Measurements from ENCODE around the gene CACNA1D.

Gene CACNA1D

DNA sequence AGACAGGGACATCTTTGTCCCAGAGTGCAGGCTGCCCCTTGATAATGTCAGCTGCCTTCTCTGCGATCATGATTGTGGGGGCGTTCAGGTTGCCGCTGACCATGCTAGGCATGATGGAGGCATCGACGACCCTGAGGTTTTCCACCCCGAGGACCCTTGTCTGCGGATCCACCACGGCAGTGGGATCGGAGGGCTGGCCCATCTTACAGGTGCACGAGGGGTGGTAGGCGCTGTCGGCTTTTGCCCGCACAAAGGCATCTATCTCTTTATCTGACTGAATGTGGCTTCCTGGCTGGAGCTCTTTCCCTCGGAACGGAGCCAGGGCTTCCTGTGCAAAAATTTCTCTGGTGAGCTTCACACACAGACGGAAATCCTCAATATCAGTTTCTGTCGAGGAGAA lies 323.4 kb downstream of the CACNA1D start:
- H3K36me3 ChIP-seq (replicated peaks; ENCODE audit: low read depth, low read length) = no peaks in the 10 kb centered on the region
- no peak overlapping the region for H3K9ac ChIP-seq (ENCODE audit: low read length)
- H3K9me3 ChIP-seq (ENCODE audit: insufficient read depth, low read length) = no peaks in the 10 kb centered on the region
- H3K4me2 ChIP-seq (ENCODE audit: low read length) = no peak overlapping the region
- H3K27ac ChIP-seq (ENCODE audit: low read length) = no peak overlapping the region
- H3K27me3 ChIP-seq (ENCODE audit: low read depth, low read length) = no peaks in the 10 kb centered on the region
- H3K79me2 ChIP-seq (ENCODE audit: low read length) = no peaks in the 10 kb centered on the region
- TF ChIP-seq, protein P1, sequence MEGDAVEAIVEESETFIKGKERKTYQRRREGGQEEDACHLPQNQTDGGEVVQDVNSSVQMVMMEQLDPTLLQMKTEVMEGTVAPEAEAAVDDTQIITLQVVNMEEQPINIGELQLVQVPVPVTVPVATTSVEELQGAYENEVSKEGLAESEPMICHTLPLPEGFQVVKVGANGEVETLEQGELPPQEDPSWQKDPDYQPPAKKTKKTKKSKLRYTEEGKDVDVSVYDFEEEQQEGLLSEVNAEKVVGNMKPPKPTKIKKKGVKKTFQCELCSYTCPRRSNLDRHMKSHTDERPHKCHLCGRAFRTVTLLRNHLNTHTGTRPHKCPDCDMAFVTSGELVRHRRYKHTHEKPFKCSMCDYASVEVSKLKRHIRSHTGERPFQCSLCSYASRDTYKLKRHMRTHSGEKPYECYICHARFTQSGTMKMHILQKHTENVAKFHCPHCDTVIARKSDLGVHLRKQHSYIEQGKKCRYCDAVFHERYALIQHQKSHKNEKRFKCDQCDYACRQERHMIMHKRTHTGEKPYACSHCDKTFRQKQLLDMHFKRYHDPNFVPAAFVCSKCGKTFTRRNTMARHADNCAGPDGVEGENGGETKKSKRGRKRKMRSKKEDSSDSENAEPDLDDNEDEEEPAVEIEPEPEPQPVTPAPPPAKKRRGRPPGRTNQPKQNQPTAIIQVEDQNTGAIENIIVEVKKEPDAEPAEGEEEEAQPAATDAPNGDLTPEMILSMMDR (IDR thresholded peaks at IDR 0.05; ENCODE audit: low read depth, low read length) = no peak
- TF ChIP-seq EZH2phosphoT487 (IDR thresholded peaks at IDR 0.05; ENCODE audit: low read depth) = no peak
- H3K4me1 ChIP-seq (ENCODE audit: low read length) = peaks cover 6% of the 10 kb centered on the region
- no peak overlapping the region for H2AFZ ChIP-seq (ENCODE audit: low read depth, low read length)
- no peak overlapping the region for H3K4me3 ChIP-seq (ENCODE audit: low read length)
- H4K20me1 ChIP-seq (ENCODE audit: insufficient read depth, low read length) = no peaks in the 10 kb centered on the region

DNA sequence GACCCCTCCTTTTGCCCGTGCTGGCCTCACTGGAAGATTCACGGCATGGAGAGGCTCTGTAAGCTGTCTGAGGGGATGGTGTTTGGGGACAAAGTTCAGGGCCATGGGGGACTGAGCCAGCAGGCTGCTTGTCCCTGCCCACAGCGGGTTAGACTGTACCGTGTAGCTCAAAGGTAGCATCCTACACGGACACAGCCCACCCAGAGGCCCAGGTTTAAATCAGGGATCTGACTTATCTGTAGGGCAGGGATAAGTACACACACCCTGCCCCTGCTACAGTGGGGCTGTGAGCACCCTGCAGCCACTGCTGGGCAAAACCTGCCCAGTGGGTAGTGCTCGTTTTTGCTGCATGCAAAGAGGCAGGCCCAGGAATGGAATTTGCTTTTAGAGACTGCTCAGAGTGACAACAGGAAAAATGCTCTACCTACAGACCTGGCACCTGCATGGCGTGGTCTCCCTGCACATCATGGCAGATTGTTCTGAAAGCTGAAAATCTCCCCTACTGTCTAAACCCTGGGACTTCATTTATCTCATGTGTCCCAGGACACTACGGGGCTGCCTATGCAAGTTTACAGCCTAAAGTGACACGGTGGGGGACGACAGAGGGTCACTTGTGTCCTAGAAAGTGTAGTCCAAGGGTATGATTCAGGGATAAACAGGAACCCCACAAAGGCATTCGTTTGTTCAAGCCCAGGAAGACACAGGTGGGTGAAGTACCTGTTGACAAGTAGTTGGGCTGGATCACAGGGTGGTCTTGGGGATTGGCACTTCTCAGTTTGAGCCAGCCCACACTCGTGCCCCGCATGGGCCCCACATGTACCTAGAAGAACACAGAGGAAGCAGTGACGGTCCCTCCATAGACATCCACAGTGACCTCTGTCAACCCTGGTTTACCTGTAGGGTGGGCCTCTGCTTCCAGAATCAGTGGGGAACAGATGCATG lies 324.1 kb downstream of the CACNA1D start:
- no peak overlapping the region for H3K4me3 ChIP-seq (ENCODE audit: low read length)
- no peaks in the 10 kb centered on the region for H3K79me2 ChIP-seq (ENCODE audit: low read length)
- TF ChIP-seq EZH2phosphoT487 (IDR thresholded peaks at IDR 0.05; ENCODE audit: low read depth) = no peak
- TF ChIP-seq, protein P1 (IDR thresholded peaks at IDR 0.05; ENCODE audit: low read depth, low read length) = no peak
- H3K36me3 ChIP-seq (replicated peaks; ENCODE audit: low read depth, low read length) = no peaks in the 10 kb centered on the region
- no peaks in the 10 kb centered on the region for H3K9me3 ChIP-seq (ENCODE audit: insufficient read depth, low read length)
- H3K9ac ChIP-seq (ENCODE audit: low read length) = no peak overlapping the region
- no peaks in the 10 kb centered on the region for H3K27me3 ChIP-seq (ENCODE audit: low read depth, low read length)
- peaks cover 6% of the 10 kb centered on the region for H3K4me1 ChIP-seq (ENCODE audit: low read length)
- no peaks in the 10 kb centered on the region for H4K20me1 ChIP-seq (ENCODE audit: insufficient read depth, low read length)
- no peak overlapping the region for H3K4me2 ChIP-seq (ENCODE audit: low read length)
- H3K27ac ChIP-seq (ENCODE audit: low read length) = no peak overlapping the region
- H2AFZ ChIP-seq (ENCODE audit: low read depth, low read length) = no peak overlapping the region

DNA sequence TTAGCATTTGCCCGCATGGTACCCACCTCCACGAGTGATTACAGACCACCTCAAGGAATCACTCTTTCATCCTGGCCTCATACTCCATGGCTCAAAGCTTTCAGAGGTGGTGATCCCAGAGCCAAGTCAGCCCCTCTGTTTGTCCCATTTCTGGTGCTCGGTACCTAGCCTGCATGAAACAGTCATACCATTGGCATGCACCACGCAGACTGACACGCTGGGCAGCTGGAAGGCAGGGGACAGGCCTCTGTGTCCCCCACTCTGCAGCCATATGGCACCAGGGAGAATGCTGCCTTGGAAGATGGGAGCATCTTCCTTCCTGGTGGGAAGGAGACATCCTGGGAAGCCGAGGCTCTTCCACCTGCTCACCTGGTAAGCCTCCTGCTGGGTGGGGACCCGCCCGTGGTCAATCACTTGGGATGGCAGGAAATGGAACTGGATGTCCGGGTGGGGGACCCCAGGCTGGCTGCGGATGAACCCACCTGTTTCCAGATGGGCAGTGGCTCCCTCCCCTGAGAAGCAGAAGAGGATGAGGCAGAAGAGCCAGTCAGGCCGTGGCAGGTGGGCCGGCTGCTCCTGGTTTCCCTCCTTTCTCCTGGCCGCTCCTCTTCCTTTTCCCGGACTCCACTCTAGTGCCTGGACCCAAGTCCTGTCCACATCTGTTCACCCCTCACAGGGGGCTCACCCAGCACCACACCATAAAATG lies 324.9 kb downstream of the CACNA1D start:
- H2AFZ ChIP-seq (ENCODE audit: low read depth, low read length) = no peak overlapping the region
- H3K4me3 ChIP-seq (ENCODE audit: low read length) = no peak overlapping the region
- no peaks in the 10 kb centered on the region for H4K20me1 ChIP-seq (ENCODE audit: insufficient read depth, low read length)
- H3K9ac ChIP-seq (ENCODE audit: low read length) = no peak overlapping the region
- no peak overlapping the region for H3K4me2 ChIP-seq (ENCODE audit: low read length)
- no peaks in the 10 kb centered on the region for H3K27me3 ChIP-seq (ENCODE audit: low read depth, low read length)
- H3K4me1 ChIP-seq (ENCODE audit: low read length) = peaks cover 6% of the 10 kb centered on the region
- no peaks in the 10 kb centered on the region for H3K79me2 ChIP-seq (ENCODE audit: low read length)
- no peaks in the 10 kb centered on the region for H3K9me3 ChIP-seq (ENCODE audit: insufficient read depth, low read length)
- TF ChIP-seq, protein P1 (IDR thresholded peaks at IDR 0.05; ENCODE audit: low read depth, low read length) = no peak
- no peak for TF ChIP-seq EZH2phosphoT487 (IDR thresholded peaks at IDR 0.05; ENCODE audit: low read depth)
- no peak overlapping the region for H3K27ac ChIP-seq (ENCODE audit: low read length)
- H3K36me3 ChIP-seq (replicated peaks; ENCODE audit: low read depth, low read length) = no peaks in the 10 kb centered on the region

DNA sequence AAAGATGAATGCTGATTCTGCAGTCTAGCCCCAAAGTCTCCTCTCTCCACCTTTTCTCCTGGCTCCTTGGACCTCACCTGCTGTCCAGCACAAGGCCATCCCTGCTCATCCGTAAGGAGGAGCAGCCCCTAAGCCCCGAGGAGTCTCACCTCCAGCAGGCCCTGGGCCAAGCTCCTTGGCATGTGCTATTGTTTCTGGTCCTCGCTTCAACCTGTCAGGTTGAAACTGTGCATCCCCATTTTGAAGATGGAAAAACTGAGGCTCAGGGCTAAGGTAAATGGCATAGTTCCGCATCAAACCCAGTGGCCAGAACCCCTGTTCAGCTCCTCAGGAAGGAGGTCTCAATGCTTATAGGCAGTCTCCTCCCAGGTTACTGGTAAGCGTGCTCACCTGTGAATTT lies 325.7 kb downstream of the CACNA1D start:
- Histone ChIP-seq H4K20me1 (ENCODE audit: insufficient read depth, low read length) (no peaks in the 10 kb centered on the region), H2AFZ (ENCODE audit: low read depth, low read length) (no peak overlapping the region), H3K27me3 (ENCODE audit: low read depth, low read length) (no peaks in the 10 kb centered on the region), H3K79me2 (ENCODE audit: low read length) (no peaks in the 10 kb centered on the region), H3K9me3 (ENCODE audit: insufficient read depth, low read length) (no peaks in the 10 kb centered on the region), H3K4me2 (ENCODE audit: low read length) (no peak overlapping the region), H3K4me1 (ENCODE audit: low read length) (peaks cover 7% of the 10 kb centered on the region), H3K4me3 (ENCODE audit: low read length) (no peak overlapping the region), H3K36me3 (replicated peaks; ENCODE audit: low read depth, low read length) (no peaks in the 10 kb centered on the region), H3K27ac (ENCODE audit: low read length) (no peak overlapping the region), H3K9ac (ENCODE audit: low read length) (no peak overlapping the region)
- TF ChIP-seq EZH2phosphoT487 (IDR thresholded peaks at IDR 0.05; ENCODE audit: low read depth) = no peak
- TF ChIP-seq, protein P1 (IDR thresholded peaks at IDR 0.05; ENCODE audit: low read depth, low read length) = no peak

All from OCI-LY3 (cell line).